Measurements from ENCODE around the gene ODR4. TPM values are rescaled to one million over a fixed set of nuclear protein-coding genes. Genes with fewer than 3 reads are reported as not detected.
"Not testable (repeated sequence)": the region's sequence is repeated elsewhere in the genome, so short reads cannot be mapped to it uniquely, and the experiment has no call there.

The ODR4 gene
- polyA plus RNA-seq, 1 donor from 2014 or later: 32.6 TPM

- Histone ChIP-seq H3K4me2 (ENCODE audit: low read length) (no peak overlapping the region), H3K4me3 (ENCODE audit: low read length) (no peak overlapping the region), H3K27ac (ENCODE audit: low read length) (no peak overlapping the region), H3K79me2 (replicated peaks; ENCODE audit: insufficient read depth, low read length) (no peaks in the 10 kb centered on the region), H3K36me3 (ENCODE audit: insufficient read depth, low read length) (no peaks in the 10 kb centered on the region), H3F3A (ENCODE audit: insufficient read depth, low read length, poor library complexity, severe bottlenecking) (no peaks in the 10 kb centered on the region), H3K27me3 (ENCODE audit: insufficient read depth, low read depth, low read length) (no peaks in the 10 kb centered on the region), H3K9me3 (ENCODE audit: low read length) (no peaks in the 10 kb centered on the region), H4K20me1 (ENCODE audit: insufficient read depth) (no peaks in the 10 kb centered on the region), H3K9ac (ENCODE audit: low read length) (no peak overlapping the region), H2AFZ (ENCODE audit: low read depth, low read length) (no peak overlapping the region), H3K9me2 (ENCODE audit: insufficient read depth, low read length) (no peaks in the 10 kb centered on the region)
- TF ChIP-seq TAF1 (IDR thresholded peaks at IDR 0.05; ENCODE audit: low read depth) (no peak), CTCF (IDR thresholded peaks at IDR 0.05; ENCODE audit: poor library complexity, severe bottlenecking) (no peak), EP300 (conservative IDR thresholded peaks at IDR 0.05; ENCODE audit: poor library complexity, severe bottlenecking) (no peak), RAD21 (conservative IDR thresholded peaks at IDR 0.05) (no peak), MXI1 (conservative IDR thresholded peaks at IDR 0.05; ENCODE audit: poor library complexity, severe bottlenecking) (no peak)
Measured at GRCh38 chr1:186463926-186464325, 88.3 kb downstream of the ODR4 start.

- not testable (repeated sequence) for H3K9ac ChIP-seq (ENCODE audit: low read length); H3K4me3 ChIP-seq (ENCODE audit: low read length); H2AFZ ChIP-seq (ENCODE audit: low read depth, low read length); H3K79me2 ChIP-seq (replicated peaks; ENCODE audit: insufficient read depth, low read length); H4K20me1 ChIP-seq (ENCODE audit: insufficient read depth); H3K36me3 ChIP-seq (ENCODE audit: insufficient read depth, low read length); H3K9me3 ChIP-seq (ENCODE audit: low read length); H3K27me3 ChIP-seq (ENCODE audit: insufficient read depth, low read depth, low read length); H3K4me2 ChIP-seq (ENCODE audit: low read length); H3K27ac ChIP-seq (ENCODE audit: low read length); H3K9me2 ChIP-seq (ENCODE audit: insufficient read depth, low read length); H3F3A ChIP-seq (ENCODE audit: insufficient read depth, low read length, poor library complexity, severe bottlenecking)
Measured at GRCh38 chr1:186465491-186465890, 89.9 kb downstream of the ODR4 start.

- Histone ChIP-seq H3K9me2 (ENCODE audit: insufficient read depth, low read length) (no peaks in the 10 kb centered on the region), H3K27ac (ENCODE audit: low read length) (no peak overlapping the region), H3K4me2 (ENCODE audit: low read length) (no peak overlapping the region), H3K9me3 (ENCODE audit: low read length) (no peaks in the 10 kb centered on the region), H3K79me2 (replicated peaks; ENCODE audit: insufficient read depth, low read length) (no peaks in the 10 kb centered on the region), H2AFZ (ENCODE audit: low read depth, low read length) (no peak overlapping the region), H3F3A (ENCODE audit: insufficient read depth, low read length, poor library complexity, severe bottlenecking) (no peaks in the 10 kb centered on the region), H4K20me1 (ENCODE audit: insufficient read depth) (no peaks in the 10 kb centered on the region), H3K27me3 (ENCODE audit: insufficient read depth, low read depth, low read length) (no peaks in the 10 kb centered on the region), H3K36me3 (ENCODE audit: insufficient read depth, low read length) (no peaks in the 10 kb centered on the region), H3K4me3 (ENCODE audit: low read length) (no peak overlapping the region), H3K9ac (ENCODE audit: low read length) (no peak overlapping the region)
- TF ChIP-seq MXI1 (conservative IDR thresholded peaks at IDR 0.05; ENCODE audit: poor library complexity, severe bottlenecking) (no peak), RAD21 (conservative IDR thresholded peaks at IDR 0.05) (no peak), CTCF (IDR thresholded peaks at IDR 0.05; ENCODE audit: poor library complexity, severe bottlenecking) (no peak), TAF1 (IDR thresholded peaks at IDR 0.05; ENCODE audit: low read depth) (no peak), EP300 (conservative IDR thresholded peaks at IDR 0.05; ENCODE audit: poor library complexity, severe bottlenecking) (no peak), POLR2AphosphoS5 (IDR thresholded peaks at IDR 0.05) (no peak), REST (IDR thresholded peaks at IDR 0.05; ENCODE audit: borderline replicate concordance) (no peak), SMC3 (conservative IDR thresholded peaks at IDR 0.05; ENCODE audit: poor library complexity) (no peak), EZH2 (IDR thresholded peaks at IDR 0.05; ENCODE audit: borderline replicate concordance, insufficient read depth, low read length, poor library complexity, severe bottlenecking) (no peak)
Measured at GRCh38 chr1:186465946-186466345, 90.3 kb downstream of the ODR4 start.

Data from neural cell (in vitro differentiated cells).